Mammary epithelial cell (primary cell): ENCODE data around the gene POU6F2.

ENCODE experiments used
- CTCF ChIP-seq, 2 donors: IDR thresholded peaks in 1 of 2; conservative IDR thresholded peaks in 1 of 2; 2 replicates each; pipeline ENCODE4 v1.5.1; 2011 to 2012; ENCODE audit warnings: inconsistent platforms in 2 of 2, low read length in 2 of 2, mild to moderate bottlenecking in 2 of 2, control low read depth in 1 of 2, low read depth in 1 of 2; ENCODE audit not compliant: insufficient read depth in 1 of 2; ENCODE audit errors: extremely low read depth in 1 of 2
- EZH2 ChIP-seq: IDR thresholded peaks from 2 replicates; pipeline ENCODE4 v1.6.1; 2012; ENCODE audit warnings: low read length, inconsistent platforms, borderline replicate concordance

- TF ChIP-seq CTCF (conservative IDR thresholded peaks at IDR 0.05 in 1 of 2, IDR thresholded peaks at IDR 0.05 in 1 of 2; ENCODE audit: extremely low read depth in 1 of 2, insufficient read depth in 1 of 2, low read depth in 1 of 2, low read length in 2 of 2): no peak
- no peak for TF ChIP-seq EZH2
Measured at GRCh38 chr7:39033885-39034624, 56.3 kb downstream of the POU6F2 start.
